GM18867 (cell line): ENCODE measurements around the gene MINDY4.

ENCODE experiments used
- ATAC-seq: cut with Tn5 transposase; IDR thresholded peaks from one replicate; pipeline ENCODE4 v1.9.1; 2021; ENCODE audit warnings: mild to moderate bottlenecking, moderate library complexity; ENCODE audit not compliant: unreplicated experiment

MINDY4 gene

DNA sequence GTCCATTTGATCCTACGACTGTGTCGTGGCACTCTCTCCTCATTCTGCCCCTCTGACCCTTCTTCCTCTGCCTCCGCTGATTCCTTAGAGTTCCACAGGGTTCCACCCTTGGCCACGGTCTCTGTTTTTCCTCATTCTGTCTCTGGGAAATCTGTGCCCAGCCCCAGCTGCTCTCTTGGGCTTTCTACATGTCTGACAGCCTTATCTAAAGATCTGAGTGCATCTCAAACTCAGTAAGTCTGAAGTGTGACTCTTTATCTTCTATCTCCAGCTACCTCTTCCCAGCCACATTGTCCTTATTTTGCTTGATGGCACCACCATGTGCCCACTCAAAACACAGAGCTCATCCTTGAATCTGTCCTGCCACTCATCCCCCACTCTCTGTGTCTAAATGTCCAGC is 78.3 kb downstream of the MINDY4 start:
- ATAC-seq, result no peak

DNA sequence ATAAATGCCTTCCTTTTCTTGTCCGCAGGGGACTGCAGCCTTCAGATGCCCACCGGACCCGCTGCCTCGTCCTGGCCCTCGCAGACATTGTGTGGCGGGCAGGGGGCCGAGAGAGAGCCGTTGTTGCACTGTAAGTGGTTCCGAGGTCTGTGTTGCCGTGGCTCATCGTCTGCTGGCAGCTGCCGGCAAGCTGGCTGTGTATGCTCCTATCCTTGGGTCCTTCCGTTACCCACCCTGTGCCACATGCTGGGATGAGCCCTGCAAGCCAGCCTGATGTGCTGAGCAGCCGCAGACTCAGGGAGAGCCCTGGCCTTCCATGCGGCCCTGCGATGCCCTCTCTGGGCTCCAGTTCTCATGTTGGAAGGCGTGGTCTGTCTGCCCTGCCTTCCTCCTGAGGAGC is 79.2 kb downstream of the MINDY4 start:
- ATAC-seq, result no peak

DNA sequence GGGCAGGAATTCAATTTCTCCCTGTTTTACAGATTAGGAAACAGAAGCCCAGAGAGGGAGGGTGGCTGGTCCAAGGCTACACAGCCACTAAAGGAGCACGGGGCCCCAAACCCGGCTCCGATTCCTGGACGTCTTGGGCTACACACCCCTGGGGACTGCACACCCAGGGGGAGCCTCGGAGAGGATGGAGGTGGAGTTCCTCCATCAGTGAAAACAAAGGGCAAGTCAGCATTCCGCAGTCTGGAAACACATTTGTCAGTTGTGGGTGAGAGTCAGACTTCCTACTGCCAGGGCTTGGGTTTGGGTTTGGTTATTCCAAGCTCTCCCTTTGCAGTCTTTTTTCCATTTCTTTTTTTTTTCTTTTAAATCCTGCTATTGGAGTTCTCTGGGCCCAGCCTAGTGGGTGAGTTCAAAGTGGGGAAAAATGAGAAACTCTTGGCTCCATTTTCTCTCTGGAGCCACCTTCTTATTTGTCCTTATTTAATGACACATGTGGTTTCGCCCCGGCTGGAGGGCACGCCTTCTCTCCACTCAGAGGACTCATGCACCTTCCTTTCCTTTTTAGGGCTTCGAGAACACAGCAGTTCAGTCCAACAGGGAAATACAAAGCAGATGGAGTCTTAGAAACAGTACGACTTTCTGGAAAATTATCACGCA is 80.6 kb downstream of the MINDY4 start:
- no peak for ATAC-seq

DNA sequence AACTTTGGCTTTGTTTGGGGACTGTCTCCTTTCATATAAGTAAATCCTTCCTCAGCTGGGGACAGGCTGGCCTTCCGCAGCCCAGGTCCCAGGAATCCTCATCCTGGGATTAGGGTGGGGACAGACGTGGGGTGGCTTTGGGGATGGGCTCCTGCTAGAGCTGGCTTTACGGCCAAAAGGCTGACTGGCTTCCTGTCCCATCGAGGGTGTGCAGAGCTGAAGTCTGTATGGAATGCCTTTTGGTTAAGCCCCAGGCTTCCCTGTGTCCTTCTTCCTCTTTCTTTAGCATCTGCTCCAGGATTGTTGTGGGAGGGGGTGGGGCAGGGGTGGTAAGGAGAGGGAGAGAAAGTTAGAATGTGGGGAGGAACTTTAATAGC is 81.1 kb downstream of the MINDY4 start:
- ATAC-seq, result no peak

DNA sequence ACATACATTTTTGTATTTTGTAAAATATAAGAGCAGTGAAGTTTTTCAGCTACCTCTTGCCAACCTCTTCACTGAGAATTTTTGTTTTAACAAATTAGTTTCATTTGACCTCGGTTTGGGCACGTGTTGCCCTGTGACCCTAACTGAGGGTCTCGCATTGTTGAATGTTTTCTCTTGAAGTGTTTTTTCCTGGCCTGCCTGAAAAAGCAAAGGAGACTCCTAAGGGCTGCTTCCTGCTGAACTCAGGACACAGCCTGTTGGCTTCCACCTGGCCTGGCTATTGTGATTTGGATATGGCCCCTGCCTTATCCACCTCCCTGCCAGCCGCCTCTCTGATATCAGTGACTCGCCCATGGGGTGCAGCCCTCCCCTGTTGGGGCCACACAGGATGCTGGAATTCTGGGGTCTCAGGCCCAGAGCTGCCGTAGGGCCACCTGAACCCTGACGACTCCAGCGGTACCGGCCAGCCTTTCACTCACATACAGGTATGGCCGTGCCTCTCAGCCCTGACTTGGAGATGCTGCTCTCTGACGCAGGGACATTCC is 81.6 kb downstream of the MINDY4 start:
- ATAC-seq, result no peak

DNA sequence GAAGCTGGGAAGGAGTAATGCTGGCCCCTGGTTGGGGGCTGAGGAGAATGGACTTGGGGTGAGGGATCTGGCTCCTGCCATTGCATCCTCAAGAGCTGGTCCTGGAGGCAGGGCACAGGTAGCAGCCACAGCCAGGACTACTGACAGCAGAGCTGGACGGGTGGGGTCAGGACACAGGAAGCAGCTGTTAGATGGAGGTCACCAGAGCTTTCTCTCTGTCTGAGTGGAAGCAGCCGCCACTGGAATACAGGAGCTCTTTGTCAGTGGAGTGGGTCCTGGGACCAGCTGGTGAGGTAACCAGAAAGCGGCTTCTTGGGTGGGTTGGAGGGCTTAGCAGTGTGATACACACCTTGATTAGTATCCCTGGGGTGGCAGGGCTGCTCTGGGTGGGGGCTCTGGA is 82.4 kb downstream of the MINDY4 start:
- ATAC-seq, result no peak

DNA sequence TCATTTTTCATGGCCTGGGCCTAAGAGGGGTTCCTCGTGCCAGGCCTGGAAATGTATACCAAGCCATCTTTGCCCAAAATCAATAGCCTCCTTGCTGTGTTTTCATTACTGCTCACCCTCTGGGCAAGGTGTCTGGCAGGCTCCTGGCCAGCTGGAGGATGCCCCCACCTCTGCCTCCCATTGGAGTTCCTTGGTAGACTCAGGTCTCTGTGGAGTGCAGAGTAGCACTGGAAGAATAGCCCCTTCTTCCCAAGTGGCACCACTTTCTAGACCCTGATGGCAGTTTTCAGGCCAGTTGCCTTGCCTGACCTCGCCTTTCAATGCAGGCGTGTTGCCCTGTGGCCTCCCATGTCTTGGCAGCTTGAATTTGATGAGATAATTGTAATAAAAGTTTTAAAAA is 84.7 kb downstream of the MINDY4 start:
- no peak for ATAC-seq

DNA sequence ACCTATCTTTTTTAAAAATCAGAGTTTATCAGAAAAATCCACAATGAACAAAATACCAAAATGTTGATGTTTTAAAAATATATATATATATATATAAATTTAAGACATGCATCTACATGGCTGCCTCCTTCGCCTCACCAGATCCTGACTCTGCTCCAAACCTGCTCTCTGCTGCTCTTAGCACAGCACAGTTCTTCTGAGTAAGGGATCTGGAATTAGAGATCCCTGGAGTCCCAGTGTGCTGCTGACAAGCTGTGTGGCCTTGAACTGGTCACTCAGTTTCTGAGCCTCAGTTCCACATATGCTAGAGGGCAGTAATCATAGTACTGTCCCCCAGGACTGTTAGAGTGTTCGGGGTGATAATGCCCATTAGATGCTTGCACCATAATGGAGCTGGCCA is 87.4 kb downstream of the MINDY4 start:
- no peak for ATAC-seq

DNA sequence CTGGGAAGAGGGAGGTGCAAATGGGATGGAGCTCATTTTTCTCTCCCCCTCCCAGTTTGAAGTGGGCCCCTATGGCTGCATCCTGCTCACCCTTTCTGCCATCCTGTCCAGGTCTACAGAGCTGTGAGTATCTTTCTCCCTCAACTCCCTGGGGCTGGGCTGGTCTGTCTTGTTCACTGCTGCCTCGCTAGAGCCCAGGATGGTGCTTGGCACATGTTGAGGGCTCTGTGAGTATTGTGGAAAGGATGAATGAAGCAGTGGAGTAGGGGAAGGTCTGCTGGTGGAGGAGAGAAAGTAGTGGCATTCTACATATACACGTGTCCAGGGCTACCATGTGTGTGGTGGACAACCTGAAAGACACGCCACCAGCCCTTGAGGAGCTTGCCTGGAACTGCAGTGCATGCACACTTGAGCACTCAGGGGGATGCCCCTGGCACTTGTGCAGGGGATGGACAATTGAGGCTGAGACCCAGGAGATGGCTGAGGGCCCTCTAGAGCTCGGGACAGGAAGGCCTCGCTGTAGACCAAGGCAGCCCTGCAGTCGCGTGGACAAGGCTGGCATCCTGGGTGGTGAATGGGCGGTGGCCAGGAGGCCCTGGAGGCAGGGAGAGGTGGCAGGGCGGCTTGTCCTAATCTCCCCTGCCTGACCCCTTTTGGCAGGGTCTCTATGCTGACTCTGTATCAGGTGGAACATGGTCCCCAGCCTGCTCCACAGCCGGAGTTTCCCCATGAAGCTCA is 88.2 kb downstream of the MINDY4 start:
- ATAC-seq, result no peak

DNA sequence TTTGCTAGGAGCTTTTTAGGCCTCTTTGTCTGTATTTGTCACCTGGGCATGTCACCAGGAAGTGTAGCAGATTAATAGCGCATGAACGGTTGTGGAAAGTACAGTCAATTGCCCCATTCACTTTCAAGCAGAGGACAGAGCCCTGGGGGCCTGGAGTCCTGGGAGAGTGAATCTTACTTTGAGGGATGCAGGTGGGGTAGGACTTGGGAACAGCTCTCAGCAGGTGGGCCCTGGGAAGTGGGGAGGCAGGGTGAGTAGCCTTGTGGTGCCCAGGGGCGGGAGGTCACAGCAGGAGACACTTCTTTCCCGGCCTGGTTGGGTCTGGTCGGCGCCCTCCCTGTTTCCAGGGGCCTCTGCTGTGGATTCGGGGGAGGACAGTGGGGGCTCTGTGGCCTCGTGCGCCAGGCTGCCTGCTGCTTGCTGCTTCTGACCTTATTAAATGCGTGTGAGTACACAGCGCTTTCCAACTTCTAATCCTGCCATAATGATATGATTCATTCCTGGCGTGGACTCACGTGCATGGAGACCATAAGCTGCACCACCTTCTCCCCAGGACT is 88.8 kb downstream of the MINDY4 start:
- no peak for ATAC-seq

DNA sequence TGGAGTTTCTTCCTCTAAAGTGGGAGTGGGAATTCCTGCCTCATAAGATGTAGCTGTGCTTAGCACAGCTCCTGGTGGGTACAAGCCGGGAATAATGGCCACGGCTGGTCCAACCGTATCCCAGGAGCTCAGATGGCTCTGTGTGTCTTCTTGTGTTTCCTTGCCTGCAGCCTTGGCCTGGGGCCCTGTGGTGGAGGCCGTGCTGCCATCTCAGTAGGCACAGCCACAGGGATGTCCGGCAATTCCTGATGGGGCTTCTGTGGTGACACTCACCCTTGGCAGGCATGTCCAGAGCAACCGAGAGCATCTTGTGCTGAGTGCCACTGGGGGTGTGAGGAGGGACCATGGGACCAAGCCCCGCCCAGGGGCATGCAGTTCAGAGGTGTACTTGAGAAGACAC is 90.4 kb downstream of the MINDY4 start:
- no peak for ATAC-seq

DNA sequence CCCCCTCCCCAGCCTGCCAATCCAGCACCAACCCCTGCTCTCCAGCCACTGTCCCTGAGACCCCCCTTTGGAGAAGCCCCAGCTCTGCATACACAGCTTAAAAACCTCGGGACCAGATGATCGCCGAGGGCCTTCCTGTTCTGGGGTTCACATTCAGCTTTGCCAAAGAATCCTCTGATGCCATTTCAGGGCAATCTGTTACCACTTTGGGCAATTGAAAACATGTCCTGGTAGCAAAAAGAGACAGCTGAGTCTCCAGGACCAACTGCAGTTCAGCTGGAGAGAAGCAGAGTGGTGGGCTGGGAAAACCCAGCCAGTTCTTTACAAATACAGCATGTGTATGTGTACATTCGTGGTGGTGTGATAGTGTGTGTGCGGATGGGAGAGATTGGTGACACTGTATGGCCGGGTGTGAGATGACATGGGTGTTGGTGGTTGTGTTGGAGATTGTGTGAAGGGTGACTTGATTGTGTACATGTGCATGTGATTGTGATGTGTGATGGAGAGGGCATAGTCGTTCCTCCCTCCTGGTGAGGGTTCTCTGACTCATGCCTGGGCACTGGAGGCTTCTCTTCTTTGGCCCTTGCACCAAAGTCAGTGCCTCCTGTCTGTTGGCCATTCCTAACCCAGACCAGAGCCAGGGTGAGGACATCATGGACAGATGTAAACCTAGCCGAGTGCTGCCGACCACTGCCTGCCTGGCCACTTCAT is 91.9 kb downstream of the MINDY4 start:
- ATAC-seq, result no peak

DNA sequence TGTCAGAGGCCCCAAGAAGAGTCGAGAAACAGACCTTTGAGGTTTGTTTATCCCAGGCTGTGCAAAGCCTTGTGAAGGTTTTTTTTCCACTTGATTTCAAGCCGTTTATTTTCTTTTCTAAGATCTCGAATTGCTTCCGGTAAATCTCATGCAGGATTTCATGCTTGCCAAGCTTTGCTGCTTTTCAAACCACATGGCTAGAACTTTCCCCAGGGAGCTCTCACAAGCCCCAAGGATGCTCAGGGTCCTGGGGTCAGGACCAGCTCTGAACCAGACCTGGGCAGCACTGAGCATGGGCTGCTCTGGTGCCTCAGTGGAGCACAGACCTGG is 92.5 kb downstream of the MINDY4 start:
- no peak for ATAC-seq

DNA sequence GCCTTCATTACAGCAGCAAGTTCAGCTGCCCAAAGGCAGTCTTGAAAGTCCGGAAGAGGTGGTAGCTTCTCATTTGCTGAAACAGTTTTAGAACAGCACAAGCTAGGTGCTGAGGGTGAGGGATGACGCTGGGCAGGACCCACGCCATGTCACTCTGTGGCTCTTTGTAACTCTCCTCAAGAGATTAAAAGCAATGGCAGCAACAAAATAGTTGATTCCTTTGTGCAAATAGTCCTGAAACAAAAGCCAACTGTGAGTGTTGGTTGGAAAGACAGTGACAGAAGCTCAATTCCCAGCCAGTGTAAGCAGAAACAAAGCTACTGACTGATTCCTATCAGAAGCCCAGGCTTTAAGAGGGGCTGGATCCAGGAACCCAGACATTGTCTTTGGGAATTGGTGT is 92.9 kb downstream of the MINDY4 start:
- no peak for ATAC-seq

DNA sequence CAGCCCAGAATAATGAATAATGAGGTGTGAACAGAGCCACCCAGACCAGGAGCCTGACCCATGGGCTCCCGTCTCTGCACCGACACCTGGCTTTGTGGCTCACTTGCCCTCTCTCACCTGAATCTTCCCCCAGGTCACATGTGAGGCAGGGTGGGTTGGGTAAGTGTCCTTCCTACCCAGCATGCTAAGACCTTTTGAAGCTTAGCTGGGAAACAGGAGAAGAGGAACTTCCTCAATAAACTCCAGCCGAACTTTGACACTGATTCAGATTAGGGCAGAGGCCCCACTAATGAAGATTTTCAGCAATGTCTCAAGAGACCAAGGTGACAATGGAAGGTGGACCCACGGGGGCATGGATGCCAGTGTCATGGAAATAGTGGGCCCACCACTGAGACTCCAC is 93.9 kb downstream of the MINDY4 start:
- ATAC-seq, result no peak

DNA sequence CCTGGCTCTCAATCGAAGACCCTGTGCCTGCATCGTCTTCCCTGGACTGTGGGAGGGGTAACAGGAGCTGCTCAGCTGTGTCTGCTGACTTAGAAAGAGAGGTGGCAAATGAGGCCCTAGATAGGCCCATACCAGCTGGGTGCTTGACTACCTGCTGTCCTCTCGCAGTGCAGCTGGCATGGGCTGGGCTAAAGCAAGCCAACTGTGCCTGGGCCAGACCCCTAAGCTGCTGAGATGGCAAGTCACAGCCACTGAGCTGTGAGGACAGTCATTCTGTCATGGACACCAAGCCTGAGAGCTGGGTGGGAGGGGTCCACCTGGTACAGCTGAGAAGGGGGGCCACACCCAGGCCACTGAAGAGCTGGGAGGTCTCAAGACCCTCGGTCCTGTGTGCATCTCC is 94.6 kb downstream of the MINDY4 start:
- ATAC-seq, result no peak

DNA sequence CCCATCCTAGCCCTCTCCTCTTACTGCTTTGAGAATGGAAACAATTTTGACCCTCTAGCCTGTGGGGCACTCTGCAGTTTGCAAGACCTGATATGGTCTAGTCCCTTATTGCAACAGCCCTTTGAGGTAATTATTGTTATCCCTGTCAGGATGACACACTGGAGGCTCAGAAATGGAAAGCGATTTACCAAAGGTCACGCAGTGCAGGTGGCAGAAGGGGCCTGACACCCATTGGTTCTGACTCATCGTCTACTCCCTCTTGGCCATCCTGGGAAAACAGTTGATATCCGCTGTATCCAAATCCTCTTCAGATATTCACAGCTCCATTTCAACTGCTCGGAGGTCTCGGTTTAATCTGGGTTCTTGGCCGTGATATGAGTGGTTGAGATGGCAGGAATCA is 95.7 kb downstream of the MINDY4 start:
- no peak for ATAC-seq

DNA sequence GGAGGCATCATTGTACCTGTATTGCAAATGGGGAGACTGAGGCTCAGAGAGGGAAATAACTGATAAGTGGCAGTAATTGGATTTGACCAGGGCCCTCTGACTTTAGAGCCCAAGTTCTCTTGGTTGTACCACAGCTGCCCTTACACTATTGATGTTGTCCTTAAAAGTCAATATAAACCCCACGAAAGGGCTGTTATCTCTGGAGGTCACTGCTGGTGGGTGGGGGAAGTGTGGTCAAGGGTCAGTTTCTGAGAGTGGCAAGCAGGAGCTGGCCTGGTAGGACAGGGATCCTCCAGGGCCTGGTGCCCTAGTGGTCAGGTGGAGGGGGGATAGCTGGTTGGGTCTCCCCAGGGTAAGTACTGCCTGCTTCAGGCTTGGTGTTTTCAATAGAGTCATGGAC is 96.3 kb downstream of the MINDY4 start:
- no peak for ATAC-seq

DNA sequence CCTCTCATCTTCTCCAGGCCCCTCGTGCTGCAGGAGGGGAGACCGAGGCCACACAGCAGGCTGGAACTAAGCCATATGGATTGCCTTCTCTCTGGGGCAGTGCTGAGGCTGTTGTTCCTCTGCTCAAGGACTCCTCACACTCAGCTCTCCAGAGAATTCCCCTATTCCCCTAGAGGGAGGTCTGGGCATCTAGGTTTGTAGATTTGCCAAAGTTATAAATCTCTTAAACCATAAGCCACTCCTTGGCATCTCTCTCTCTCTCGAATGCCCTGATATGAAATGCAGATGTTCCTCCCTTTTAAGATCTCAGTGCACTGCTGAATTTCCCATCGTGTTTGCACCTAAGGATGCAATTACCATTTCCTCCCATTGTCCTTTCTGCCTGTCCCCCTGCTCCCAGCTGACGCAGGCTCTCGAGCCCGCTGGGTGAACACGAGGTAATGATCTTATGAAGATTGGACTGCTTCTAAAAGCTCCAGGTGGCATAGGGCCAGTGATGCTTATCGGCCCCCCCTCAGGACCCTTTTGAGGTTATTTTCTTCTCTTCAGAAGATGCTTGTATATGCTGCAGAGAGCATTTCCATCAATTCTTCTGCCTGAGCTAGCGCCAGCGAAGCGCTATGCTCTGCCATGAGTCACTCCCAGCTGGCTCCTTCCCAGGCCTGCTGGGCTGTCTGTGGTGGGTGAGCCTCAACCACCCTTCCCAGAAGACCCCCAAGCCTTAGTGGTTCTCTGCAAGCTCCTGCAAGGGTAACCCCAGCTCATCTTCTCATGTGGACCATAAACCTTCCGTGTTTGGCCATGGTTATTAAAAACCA is 98.8 kb downstream of the MINDY4 start:
- no peak for ATAC-seq

DNA sequence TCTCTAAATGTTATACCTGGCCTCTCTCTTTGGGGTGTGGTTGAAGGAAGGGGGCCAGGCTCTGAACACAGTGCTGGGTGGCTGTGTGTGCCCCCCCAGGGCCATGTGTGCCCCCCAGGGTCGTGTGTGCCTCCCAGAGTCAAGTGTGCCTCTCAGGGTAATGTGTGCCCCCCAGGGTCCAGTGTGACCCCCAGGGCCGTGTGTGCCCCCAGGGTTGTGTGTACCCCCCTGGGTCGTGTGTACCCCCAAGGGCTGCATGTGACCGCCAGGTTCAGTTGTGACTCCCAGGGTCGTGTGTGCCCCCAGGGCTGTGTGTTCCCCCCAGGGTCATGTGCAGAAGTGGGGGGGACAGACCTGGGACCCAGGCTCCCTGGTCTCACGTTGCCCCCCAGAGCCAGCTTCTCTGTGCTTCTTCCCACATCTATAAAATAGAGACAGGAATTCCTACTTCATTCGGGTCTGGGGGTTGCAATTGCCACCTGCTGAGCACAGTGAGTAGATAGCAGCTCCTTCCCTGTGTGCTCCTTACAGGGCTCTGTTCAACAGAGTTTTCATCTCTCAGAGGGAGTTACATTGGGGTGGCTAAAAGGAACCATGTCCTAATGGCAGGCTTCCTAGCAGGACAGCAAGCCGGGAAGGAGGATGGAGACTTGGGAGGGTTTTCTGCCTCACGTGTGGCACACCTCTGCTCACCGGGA is 99.8 kb downstream of the MINDY4 start:
- ATAC-seq, result no peak
